ENCODE data around the gene MAGI1.
"Not testable (repeated sequence)": the region's sequence is repeated elsewhere in the genome, so short reads cannot be mapped to it uniquely, and the experiment has no call there.

The MAGI1 gene

GRCh38 chr3:66048051-66048395 lies 9.3 kb upstream of the MAGI1 start:
- ChIA-PET CTCF (no interaction called here), POLR2A (no interaction called here)
- TF ChIP-seq PKNOX1 (IDR thresholded peaks at IDR 0.05) (no peak), BHLHE40 (IDR thresholded peaks at IDR 0.05; ENCODE audit: borderline replicate concordance) (no peak), LEF1 (IDR thresholded peaks at IDR 0.05; ENCODE audit: borderline replicate concordance) (no peak), ZNF384 (IDR thresholded peaks at IDR 0.05) (no peak), ARNT (IDR thresholded peaks at IDR 0.05) (no peak), FOXM1 (IDR thresholded peaks at IDR 0.05; ENCODE audit: borderline replicate concordance) (no peak), NFRKB (IDR thresholded peaks at IDR 0.05) (no peak), HDGF (IDR thresholded peaks at IDR 0.05; ENCODE audit: borderline replicate concordance) (no peak), SUZ12 (IDR thresholded peaks at IDR 0.05) (no peak), FOXK2 (IDR thresholded peaks at IDR 0.05) (no peak), SP1 (IDR thresholded peaks at IDR 0.05) (no peak), L3MBTL2 (conservative IDR thresholded peaks at IDR 0.05) (no peak), ELF4 (IDR thresholded peaks at IDR 0.05) (no peak), CTBP1 (IDR thresholded peaks at IDR 0.05; ENCODE audit: borderline replicate concordance) (no peak), TARDBP (IDR thresholded peaks at IDR 0.05) (no peak), FOXA1 (IDR thresholded peaks at IDR 0.05) (no peak)
- no peak for DNase-seq (ENCODE audit: extremely low spot score)

GRCh38 chr3:66047311-66048050 lies 8.8 kb upstream of the MAGI1 start:
- CTCF ChIA-PET = no interaction called here
- no peak for DNase-seq (ENCODE audit: extremely low spot score)
- TF ChIP-seq PKNOX1 (IDR thresholded peaks at IDR 0.05) (no peak), ELF4 (IDR thresholded peaks at IDR 0.05) (no peak), HDGF (IDR thresholded peaks at IDR 0.05; ENCODE audit: borderline replicate concordance) (no peak)

GRCh38 chr3:66046321-66046720 lies 7.6 kb upstream of the MAGI1 start:
- POLR2A ChIA-PET, CTCF ChIA-PET: not testable (repeated sequence)

More at GRCh38 chr3:66047311-66048050, 8.8 kb upstream of the MAGI1 start:
- POLR2A ChIA-PET = no interaction called here

GRCh38 chr3:66041828-66042227 lies 3.1 kb upstream of the MAGI1 start:
- no peak for DNase-seq (ENCODE audit: extremely low spot score)
- ChIA-PET POLR2A (no interaction called here), CTCF (no interaction called here)
- TF ChIP-seq FOXM1 (IDR thresholded peaks at IDR 0.05; ENCODE audit: borderline replicate concordance) (no peak), ELF4 (IDR thresholded peaks at IDR 0.05) (no peak), SP1 (IDR thresholded peaks at IDR 0.05) (no peak), PKNOX1 (IDR thresholded peaks at IDR 0.05) (no peak), HDGF (IDR thresholded peaks at IDR 0.05; ENCODE audit: borderline replicate concordance) (no peak), TARDBP (IDR thresholded peaks at IDR 0.05) (no peak)

More at GRCh38 chr3:66046321-66046720, 7.6 kb upstream of the MAGI1 start:
- DNase-seq (ENCODE audit: extremely low spot score) = not testable (repeated sequence)

GRCh38 chr3:66041116-66041515 lies 2.4 kb upstream of the MAGI1 start:
- TF ChIP-seq ELF4 (IDR thresholded peaks at IDR 0.05) (no peak), BHLHE40 (IDR thresholded peaks at IDR 0.05; ENCODE audit: borderline replicate concordance) (no peak), FOXM1 (IDR thresholded peaks at IDR 0.05; ENCODE audit: borderline replicate concordance) (no peak), ARNT (IDR thresholded peaks at IDR 0.05) (no peak), HDGF (IDR thresholded peaks at IDR 0.05; ENCODE audit: borderline replicate concordance) (no peak), FOXK2 (IDR thresholded peaks at IDR 0.05) (no peak), FOXA1 (IDR thresholded peaks at IDR 0.05) (no peak), TARDBP (IDR thresholded peaks at IDR 0.05) (no peak), L3MBTL2 (conservative IDR thresholded peaks at IDR 0.05) (no peak), NFRKB (IDR thresholded peaks at IDR 0.05) (no peak), LEF1 (IDR thresholded peaks at IDR 0.05; ENCODE audit: borderline replicate concordance) (no peak), SP1 (IDR thresholded peaks at IDR 0.05) (no peak), ZNF384 (IDR thresholded peaks at IDR 0.05) (no peak), SUZ12 (IDR thresholded peaks at IDR 0.05) (no peak), PKNOX1 (IDR thresholded peaks at IDR 0.05) (no peak), CTBP1 (IDR thresholded peaks at IDR 0.05; ENCODE audit: borderline replicate concordance) (no peak)
- DNase-seq (ENCODE audit: extremely low spot score) = no peak
- POLR2A ChIA-PET = interaction anchor here (0.7 kb wide), 1 partner anchor 210 kb away, joined by 3 read pairs; no protein-coding TSS in a partner anchor
- CTCF ChIA-PET = no interaction called here

- peak; percentile 42 for DNase-seq (ENCODE audit: extremely low spot score)
- no peak for TF ChIP-seq PKNOX1 (IDR thresholded peaks at IDR 0.05)
- no peak for TF ChIP-seq ARNT (IDR thresholded peaks at IDR 0.05)
- no peak for TF ChIP-seq FOXM1 (IDR thresholded peaks at IDR 0.05; ENCODE audit: borderline replicate concordance)
- TF ChIP-seq FOXK2 (IDR thresholded peaks at IDR 0.05) = no peak
- TF ChIP-seq SP1 (IDR thresholded peaks at IDR 0.05) = no peak
- no peak for TF ChIP-seq BHLHE40 (IDR thresholded peaks at IDR 0.05; ENCODE audit: borderline replicate concordance)
- no peak for TF ChIP-seq CTBP1 (IDR thresholded peaks at IDR 0.05; ENCODE audit: borderline replicate concordance)
- TF ChIP-seq NFRKB (IDR thresholded peaks at IDR 0.05) = no peak
- TF ChIP-seq LEF1 (IDR thresholded peaks at IDR 0.05; ENCODE audit: borderline replicate concordance) = no peak
- no peak for TF ChIP-seq ZNF384 (IDR thresholded peaks at IDR 0.05)
- TF ChIP-seq FOXA1 (IDR thresholded peaks at IDR 0.05) = no peak
- no peak for TF ChIP-seq HDGF (IDR thresholded peaks at IDR 0.05; ENCODE audit: borderline replicate concordance)
- no peak for TF ChIP-seq ELF4 (IDR thresholded peaks at IDR 0.05)
- TF ChIP-seq SUZ12 (IDR thresholded peaks at IDR 0.05) = no peak
- no peak for TF ChIP-seq L3MBTL2 (conservative IDR thresholded peaks at IDR 0.05)
- TF ChIP-seq TARDBP (IDR thresholded peaks at IDR 0.05) = no peak
- ChIA-PET POLR2A (no interaction called here), CTCF (no interaction called here)
Measured at GRCh38 chr3:66039590-66039887, 821 bp upstream of the MAGI1 start.

Data from HEK293T (cell line).